ENCODE results near the gene TXN. TPM values are rescaled to one million over a fixed set of nuclear protein-coding genes. Genes with fewer than 3 reads are reported as not detected.

TXN gene
- total RNA-seq, result 177 and 267 TPM in 2 replicates

GRCh38 chr9:110256380-110257096 lies at the start of gene TXN:
TXN (minus strand) TSS chr9:110256507; CDS start chr9:110256435, 72 bp downstream.

GRCh38 chr9:110208031-110208430 lies 48.3 kb downstream of the TXN start, which contains the start of gene C9orf152:
C9orf152 (minus strand) TSS chr9:110208159; CDS start chr9:110207579, 580 bp downstream.

Other genes with a start within 250 kb of the TXN start
- gene C9orf152, start 48.3 kb downstream of the TXN start, total RNA-seq, result not detected in 2 replicates
- not detected in 2 replicates for gene TXNDC8, start 81.4 kb upstream of the TXN start, total RNA-seq